GM23338 (cell line): ENCODE results near the gene LRRC8B. TPM values are rescaled to one million over a fixed set of nuclear protein-coding genes. Genes with fewer than 3 reads are reported as not detected.

ENCODE experiments used
- ATAC-seq: fragments of 200-7000 bp; cut with Tn5 transposase; 3 replicates; pipeline ENCODE4 v1.9.1; 2020
- DNase-seq: peaks from one replicate; pipeline ENCODE4 v3.0.0-alpha.2; 2015; ENCODE audit warnings: low spot score
- H2AFZ ChIP-seq: fragments of 200-600 bp; sonication (generic); 2 replicates; pipeline ENCODE4 v1.8.0; 2016; ENCODE audit warnings: antibody characterized with exemption, mild to moderate bottlenecking, moderate library complexity
- H3F3A ChIP-seq: fragments of 200-600 bp; sonication (generic); replicated peaks from 2 replicates; pipeline ENCODE4 v1.8.0; 2017; ENCODE audit warnings: antibody characterized with exemption, mixed run types, low read depth
- H3K27ac ChIP-seq: fragments of 200-600 bp; sonication (generic); 2 replicates; pipeline ENCODE4 v1.6.1; 2016; ENCODE audit warnings: low read depth
- H3K27me3 ChIP-seq: fragments of 200-600 bp; sonication (generic); 2 replicates; pipeline ENCODE4 v1.8.0; 2016; ENCODE audit warnings: mild to moderate bottlenecking, mixed run types, moderate library complexity; ENCODE audit not compliant: insufficient read depth
- H3K36me3 ChIP-seq: fragments of 200-600 bp; sonication (generic); 2 replicates; pipeline ENCODE4 v1.8.0; 2016; ENCODE audit warnings: mild to moderate bottlenecking; ENCODE audit not compliant: insufficient read depth
- H3K4me1 ChIP-seq: fragments of 200-600 bp; sonication (generic); 2 replicates; pipeline ENCODE4 v1.8.0; 2016; ENCODE audit warnings: mild to moderate bottlenecking, moderate library complexity; ENCODE audit not compliant: insufficient read depth
- H3K4me2 ChIP-seq: fragments of 200-600 bp; sonication (generic); 2 replicates; pipeline ENCODE4 v1.7.1; 2017; ENCODE audit warnings: mixed run types
- H3K4me3 ChIP-seq: fragments of 200-600 bp; sonication (generic); 2 replicates; pipeline ENCODE4 v1.6.1; 2016; ENCODE audit warnings: mixed run types
- H3K79me2 ChIP-seq: fragments of 200-600 bp; sonication (generic); replicated peaks from 2 replicates; pipeline ENCODE4 v1.8.0; 2017; ENCODE audit warnings: mild to moderate bottlenecking; ENCODE audit not compliant: insufficient read depth
- H3K9me2 ChIP-seq: fragments of 200-600 bp; sonication (generic); 2 replicates; pipeline ENCODE4 v1.8.0; 2017; ENCODE audit not compliant: insufficient read depth
- H4K20me1 ChIP-seq: fragments of 200-600 bp; sonication (generic); replicated peaks from 2 replicates; pipeline ENCODE4 v1.8.0; 2017; ENCODE audit warnings: mild to moderate bottlenecking; ENCODE audit not compliant: insufficient read depth
- H3K27ac Mint-ChIP-seq: 2 replicates; pipeline ENCODE4 v1.8.0; 2020; ENCODE audit warnings: inconsistent platforms, mild to moderate bottlenecking, moderate library complexity, mixed read lengths
- H3K27me3 Mint-ChIP-seq: 3 replicates; pipeline ENCODE4 v1.8.0; 2022; ENCODE audit warnings: low read depth, mild to moderate bottlenecking, moderate library complexity, mixed read lengths, inconsistent platforms; ENCODE audit not compliant: insufficient read depth, poor library complexity
- H3K36me3 Mint-ChIP-seq: 3 replicates; pipeline ENCODE4 v1.8.0; 2021; ENCODE audit warnings: low read depth, mild to moderate bottlenecking, inconsistent platforms, moderate library complexity, mixed read lengths
- H3K4me1 Mint-ChIP-seq: 3 replicates; pipeline ENCODE4 v1.8.0; 2020; ENCODE audit warnings: mild to moderate bottlenecking, inconsistent platforms, mixed read lengths
- H3K4me3 Mint-ChIP-seq: 3 replicates; pipeline ENCODE4 v1.8.0; 2021; ENCODE audit warnings: moderate library complexity, mild to moderate bottlenecking, inconsistent platforms, mixed read lengths
- H3K9me3 Mint-ChIP-seq: 3 replicates; pipeline ENCODE4 v1.8.0; 2020; ENCODE audit warnings: moderate library complexity, mild to moderate bottlenecking, inconsistent platforms, mixed read lengths
- CREB1 ChIP-seq: fragments of 250-450 bp; sonication (Bioruptor Pico); IDR thresholded peaks from 2 replicates; pipeline ENCODE4 v1.5.0; 2020; ENCODE audit warnings: low read depth, mild to moderate bottlenecking, moderate library complexity
- CTCF ChIP-seq, 2 experiments: fragments of 200-600 bp in 1 of 2; sonication (generic) in 1 of 2; conservative IDR thresholded peaks; 2 replicates each; pipeline versions ENCODE4 v1.5.1 to v1.6.1; 2016 to 2017; ENCODE audit warnings: antibody characterized with exemption in 2 of 2, low read depth in 2 of 2, mild to moderate bottlenecking in 2 of 2, moderate library complexity in 1 of 2
- EZH2 ChIP-seq: fragments of 200-600 bp; sonication (generic); IDR thresholded peaks from one replicate; pipeline ENCODE4 v1.8.0; 2017; ENCODE audit warnings: antibody characterized with exemption, mild to moderate bottlenecking, low read depth; ENCODE audit not compliant: unreplicated experiment
- POLR2AphosphoS5 ChIP-seq: IDR thresholded peaks from 2 replicates; pipeline ENCODE4 v1.6.1; 2016; ENCODE audit warnings: antibody characterized with exemption, low read depth
- polyA plus RNA-seq: library from polyadenylated mRNA; unstranded; fragments of >200 nt; fragmentation: Nextera tagmentation; extraction: Ambion mirVana; gene quantifications from 2 replicates; pipeline ENCODE4 v1.2.1, GENCODE V29; 2016
- total RNA-seq: library from RNA; depleted of rRNA; stranded (reverse); fragments of >200 nt; shearing (Covaris generic); gene quantifications from 2 replicates; pipeline ENCODE4 v1.2.3, GENCODE V29; 2014
- TF ChIP-seq, protein P1 (sequence below): IDR thresholded peaks from one replicate; pipeline ENCODE4 v1.6.1; 2018; ENCODE audit warnings: antibody characterized with exemption; ENCODE audit not compliant: unreplicated experiment
- TF ChIP-seq, protein P2 (sequence below): fragments of 250-450 bp; sonication (Bioruptor Pico); IDR thresholded peaks from 2 replicates; pipeline ENCODE4 v1.5.0; 2020; ENCODE audit warnings: mild to moderate bottlenecking, moderate library complexity

LRRC8B gene
- total and polyA plus RNA-seq, 2 experiments from 2014 or later, result 9.0 to 26.5 TPM

GRCh38 chr1:89622895-89623294 lies 98.3 kb downstream of the LRRC8B start:
- TF ChIP-seq, protein P1, sequence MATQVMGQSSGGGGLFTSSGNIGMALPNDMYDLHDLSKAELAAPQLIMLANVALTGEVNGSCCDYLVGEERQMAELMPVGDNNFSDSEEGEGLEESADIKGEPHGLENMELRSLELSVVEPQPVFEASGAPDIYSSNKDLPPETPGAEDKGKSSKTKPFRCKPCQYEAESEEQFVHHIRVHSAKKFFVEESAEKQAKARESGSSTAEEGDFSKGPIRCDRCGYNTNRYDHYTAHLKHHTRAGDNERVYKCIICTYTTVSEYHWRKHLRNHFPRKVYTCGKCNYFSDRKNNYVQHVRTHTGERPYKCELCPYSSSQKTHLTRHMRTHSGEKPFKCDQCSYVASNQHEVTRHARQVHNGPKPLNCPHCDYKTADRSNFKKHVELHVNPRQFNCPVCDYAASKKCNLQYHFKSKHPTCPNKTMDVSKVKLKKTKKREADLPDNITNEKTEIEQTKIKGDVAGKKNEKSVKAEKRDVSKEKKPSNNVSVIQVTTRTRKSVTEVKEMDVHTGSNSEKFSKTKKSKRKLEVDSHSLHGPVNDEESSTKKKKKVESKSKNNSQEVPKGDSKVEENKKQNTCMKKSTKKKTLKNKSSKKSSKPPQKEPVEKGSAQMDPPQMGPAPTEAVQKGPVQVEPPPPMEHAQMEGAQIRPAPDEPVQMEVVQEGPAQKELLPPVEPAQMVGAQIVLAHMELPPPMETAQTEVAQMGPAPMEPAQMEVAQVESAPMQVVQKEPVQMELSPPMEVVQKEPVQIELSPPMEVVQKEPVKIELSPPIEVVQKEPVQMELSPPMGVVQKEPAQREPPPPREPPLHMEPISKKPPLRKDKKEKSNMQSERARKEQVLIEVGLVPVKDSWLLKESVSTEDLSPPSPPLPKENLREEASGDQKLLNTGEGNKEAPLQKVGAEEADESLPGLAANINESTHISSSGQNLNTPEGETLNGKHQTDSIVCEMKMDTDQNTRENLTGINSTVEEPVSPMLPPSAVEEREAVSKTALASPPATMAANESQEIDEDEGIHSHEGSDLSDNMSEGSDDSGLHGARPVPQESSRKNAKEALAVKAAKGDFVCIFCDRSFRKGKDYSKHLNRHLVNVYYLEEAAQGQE, result no peak
- TF ChIP-seq CTCF (conservative IDR thresholded peaks at IDR 0.05; ENCODE audit: low read depth in 2 of 2), result peak in 1 of 2 experiments; percentile 53; a peak in 3 of 4 replicates
- no peak for ATAC-seq
- no peak overlapping the region for H3K27ac Mint-ChIP-seq
- no peak for DNase-seq
- H3K9me3 Mint-ChIP-seq, result peaks cover 4% of the 10 kb centered on the region
- Histone ChIP-seq H3K36me3 (no peaks in the 10 kb centered on the region), H3F3A (no peaks in the 10 kb centered on the region), H3K4me1 (no peaks in the 10 kb centered on the region), H3K4me2 (no peak overlapping the region), H3K27me3 (no peaks in the 10 kb centered on the region), H3K4me3 (no peak overlapping the region), H2AFZ (no peak overlapping the region), H3K27ac (no peak overlapping the region), H3K9me2 (no peaks in the 10 kb centered on the region), H4K20me1 (no peaks in the 10 kb centered on the region; the same call in 1 of the 2 replicates), H3K79me2 (no peaks in the 10 kb centered on the region)
- H3K27me3 Mint-ChIP-seq, result no peaks in the 10 kb centered on the region
- H3K4me3 Mint-ChIP-seq, result no peak overlapping the region
- H3K4me1 Mint-ChIP-seq, result no peaks in the 10 kb centered on the region
- H3K36me3 Mint-ChIP-seq, result peaks cover 5% of the 10 kb centered on the region; the same call in 2 of the 3 replicates

DNA sequence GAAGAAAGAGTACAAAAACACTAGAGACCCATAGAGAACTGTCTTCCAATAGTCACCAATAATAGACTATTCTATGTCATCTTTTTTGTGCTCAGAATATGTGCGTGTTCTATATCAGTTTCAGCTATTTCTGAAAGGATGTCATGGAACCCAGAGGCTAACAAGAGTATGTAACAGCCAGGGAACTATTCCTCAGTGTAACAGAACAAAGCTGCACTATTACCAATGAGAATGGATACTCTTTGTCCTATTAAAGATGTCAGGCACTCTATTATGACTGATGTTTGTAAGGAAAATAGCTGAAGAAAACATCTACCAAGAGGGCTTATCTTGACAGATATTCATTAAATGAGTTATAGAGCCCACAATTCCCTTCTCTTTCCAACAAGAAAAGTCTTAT lies 99.7 kb downstream of the LRRC8B start:
- no peaks in the 10 kb centered on the region for H3F3A ChIP-seq
- no peaks in the 10 kb centered on the region for H3K36me3 ChIP-seq
- no peaks in the 10 kb centered on the region for H3K79me2 ChIP-seq
- H3K4me1 ChIP-seq, result no peaks in the 10 kb centered on the region
- Mint-ChIP-seq H3K27me3 (no peaks in the 10 kb centered on the region), H3K9me3 (no peaks in the 10 kb centered on the region), H3K27ac (no peak overlapping the region), H3K4me1 (no peaks in the 10 kb centered on the region), H3K36me3 (no peaks in the 10 kb centered on the region), H3K4me3 (no peak overlapping the region)
- no peaks in the 10 kb centered on the region for H3K9me2 ChIP-seq
- ATAC-seq (no peak), DNase-seq (no peak)
- H3K27ac ChIP-seq, result no peak overlapping the region
- no peaks in the 10 kb centered on the region; the same call in 1 of the 2 replicates for H4K20me1 ChIP-seq
- no peak overlapping the region for H3K4me2 ChIP-seq
- H3K27me3 ChIP-seq, result no peaks in the 10 kb centered on the region
- no peak overlapping the region for H2AFZ ChIP-seq
- no peak overlapping the region for H3K4me3 ChIP-seq
- no peak for TF ChIP-seq CREB1 (CRISPR knock-in tag)
- TF ChIP-seq, protein P1, result no peak
- TF ChIP-seq EZH2, result no peak
- TF ChIP-seq, protein P2, sequence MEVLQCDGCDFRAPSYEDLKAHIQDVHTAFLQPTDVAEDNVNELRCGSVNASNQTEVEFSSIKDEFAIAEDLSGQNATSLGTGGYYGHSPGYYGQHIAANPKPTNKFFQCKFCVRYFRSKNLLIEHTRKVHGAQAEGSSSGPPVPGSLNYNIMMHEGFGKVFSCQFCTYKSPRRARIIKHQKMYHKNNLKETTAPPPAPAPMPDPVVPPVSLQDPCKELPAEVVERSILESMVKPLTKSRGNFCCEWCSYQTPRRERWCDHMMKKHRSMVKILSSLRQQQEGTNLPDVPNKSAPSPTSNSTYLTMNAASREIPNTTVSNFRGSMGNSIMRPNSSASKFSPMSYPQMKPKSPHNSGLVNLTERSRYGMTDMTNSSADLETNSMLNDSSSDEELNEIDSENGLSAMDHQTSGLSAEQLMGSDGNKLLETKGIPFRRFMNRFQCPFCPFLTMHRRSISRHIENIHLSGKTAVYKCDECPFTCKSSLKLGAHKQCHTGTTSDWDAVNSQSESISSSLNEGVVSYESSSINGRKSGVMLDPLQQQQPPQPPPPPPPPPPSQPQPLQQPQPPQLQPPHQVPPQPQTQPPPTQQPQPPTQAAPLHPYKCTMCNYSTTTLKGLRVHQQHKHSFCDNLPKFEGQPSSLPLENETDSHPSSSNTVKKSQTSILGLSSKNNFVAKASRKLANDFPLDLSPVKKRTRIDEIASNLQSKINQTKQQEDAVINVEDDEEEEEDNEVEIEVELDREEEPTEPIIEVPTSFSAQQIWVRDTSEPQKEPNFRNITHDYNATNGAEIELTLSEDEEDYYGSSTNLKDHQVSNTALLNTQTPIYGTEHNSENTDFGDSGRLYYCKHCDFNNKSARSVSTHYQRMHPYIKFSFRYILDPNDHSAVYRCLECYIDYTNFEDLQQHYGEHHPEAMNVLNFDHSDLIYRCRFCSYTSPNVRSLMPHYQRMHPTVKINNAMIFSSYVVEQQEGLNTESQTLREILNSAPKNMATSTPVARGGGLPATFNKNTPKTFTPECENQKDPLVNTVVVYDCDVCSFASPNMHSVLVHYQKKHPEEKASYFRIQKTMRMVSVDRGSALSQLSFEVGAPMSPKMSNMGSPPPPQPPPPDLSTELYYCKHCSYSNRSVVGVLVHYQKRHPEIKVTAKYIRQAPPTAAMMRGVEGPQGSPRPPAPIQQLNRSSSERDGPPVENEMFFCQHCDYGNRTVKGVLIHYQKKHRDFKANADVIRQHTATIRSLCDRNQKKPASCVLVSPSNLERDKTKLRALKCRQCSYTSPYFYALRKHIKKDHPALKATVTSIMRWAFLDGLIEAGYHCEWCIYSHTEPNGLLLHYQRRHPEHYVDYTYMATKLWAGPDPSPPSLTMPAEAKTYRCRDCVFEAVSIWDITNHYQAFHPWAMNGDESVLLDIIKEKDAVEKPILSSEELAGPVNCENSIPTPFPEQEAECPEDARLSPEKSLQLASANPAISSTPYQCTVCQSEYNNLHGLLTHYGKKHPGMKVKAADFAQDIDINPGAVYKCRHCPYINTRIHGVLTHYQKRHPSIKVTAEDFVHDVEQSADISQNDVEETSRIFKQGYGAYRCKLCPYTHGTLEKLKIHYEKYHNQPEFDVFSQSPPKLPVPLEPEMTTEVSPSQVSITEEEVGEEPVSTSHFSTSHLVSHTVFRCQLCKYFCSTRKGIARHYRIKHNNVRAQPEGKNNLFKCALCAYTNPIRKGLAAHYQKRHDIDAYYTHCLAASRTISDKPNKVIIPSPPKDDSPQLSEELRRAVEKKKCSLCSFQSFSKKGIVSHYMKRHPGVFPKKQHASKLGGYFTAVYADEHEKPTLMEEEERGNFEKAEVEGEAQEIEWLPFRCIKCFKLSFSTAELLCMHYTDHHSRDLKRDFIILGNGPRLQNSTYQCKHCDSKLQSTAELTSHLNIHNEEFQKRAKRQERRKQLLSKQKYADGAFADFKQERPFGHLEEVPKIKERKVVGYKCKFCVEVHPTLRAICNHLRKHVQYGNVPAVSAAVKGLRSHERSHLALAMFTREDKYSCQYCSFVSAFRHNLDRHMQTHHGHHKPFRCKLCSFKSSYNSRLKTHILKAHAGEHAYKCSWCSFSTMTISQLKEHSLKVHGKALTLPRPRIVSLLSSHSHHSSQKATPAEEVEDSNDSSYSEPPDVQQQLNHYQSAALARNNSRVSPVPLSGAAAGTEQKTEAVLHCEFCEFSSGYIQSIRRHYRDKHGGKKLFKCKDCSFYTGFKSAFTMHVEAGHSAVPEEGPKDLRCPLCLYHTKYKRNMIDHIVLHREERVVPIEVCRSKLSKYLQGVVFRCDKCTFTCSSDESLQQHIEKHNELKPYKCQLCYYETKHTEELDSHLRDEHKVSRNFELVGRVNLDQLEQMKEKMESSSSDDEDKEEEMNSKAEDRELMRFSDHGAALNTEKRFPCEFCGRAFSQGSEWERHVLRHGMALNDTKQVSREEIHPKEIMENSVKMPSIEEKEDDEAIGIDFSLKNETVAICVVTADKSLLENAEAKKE, result no peak
- no peak for TF ChIP-seq POLR2AphosphoS5
